Stomach (tissue), 9 donors: ENCODE results near the gene BTBD17. TPM values are rescaled to one million over a fixed set of nuclear protein-coding genes. Genes with fewer than 3 reads are reported as not detected.

Source experiments
- DNase-seq, 2 donors: peaks; one replicate each; pipeline versions ENCODE4 v3.0.0 to v3.0.0-alpha.2; 2013 to 2019
- H3K27ac ChIP-seq, 5 donors: fragments of 200-600 bp in 4 of 5; sonication (generic) in 4 of 5; one replicate each; pipeline ENCODE4 v1.5.1; 2013 to 2019; ENCODE audit warnings: mild to moderate bottlenecking in 1 of 5, moderate library complexity in 1 of 5
- H3K27me3 ChIP-seq, 3 donors: fragments of 200-600 bp; sonication (generic); one replicate each; pipeline ENCODE4 v1.5.1; 2017 to 2019; ENCODE audit warnings: mixed run types in 1 of 3
- H3K36me3 ChIP-seq, 4 donors: fragments of 200-600 bp; sonication (generic); 1 replicate in 3 of 4; 2 replicates in 1 of 4; pipeline ENCODE4 v1.5.1; 2016 to 2019
- H3K4me1 ChIP-seq, 4 donors: fragments of 200-600 bp; sonication (generic); one replicate each; pipeline ENCODE4 v1.5.1; 2016 to 2019
- H3K4me3 ChIP-seq, 4 donors: fragments of 200-600 bp; sonication (generic) in 3 of 4; one replicate each; pipeline ENCODE4 v1.5.1; 2016 to 2019; ENCODE audit warnings: mild to moderate bottlenecking in 1 of 4
- H3K9me3 ChIP-seq, 4 donors: fragments of 200-600 bp; sonication (generic); one replicate each; pipeline ENCODE4 v1.5.1; 2016 to 2019
- EP300 ChIP-seq: sonication (generic); formaldehyde crosslinking; IDR thresholded peaks from one replicate; pipeline ENCODE4 v1.6.1; 2017; ENCODE audit warnings: antibody characterized with exemption
- POLR2A ChIP-seq, 4 donors: fragments of 450-650 bp; IDR thresholded peaks; one replicate each; pipeline ENCODE4 v1.6.1; 2016; ENCODE audit warnings: antibody characterized with exemption in 4 of 4, control low read depth in 2 of 4, mild to moderate bottlenecking in 1 of 4, moderate library complexity in 1 of 4
- POLR2AphosphoS5 ChIP-seq, 3 donors: sonication (generic); formaldehyde crosslinking; IDR thresholded peaks; one replicate each; pipeline ENCODE4 v1.6.1; 2016; ENCODE audit warnings: antibody characterized with exemption in 3 of 3
- WGBS, 5 donors: extraction: QIAGEN DNeasy Blood & Tissue Kit in 3 of 5; methylation state at CpG; one replicate each; pipeline versions ENCODE4 v1.1.5 to v1.1.7; 2013 to 2018; 5-methylcytosine and 5-hydroxymethylcytosine counted together
- intact Hi-C: fragments of 100-400 bp; cut with DNase I; formaldehyde crosslinking; loops from one replicate; pipeline ENCODE4 v1.15.1; 2023; ENCODE audit warnings: low total_unique reads
- polyA plus RNA-seq, 3 donors: library from polyadenylated mRNA; stranded (reverse); fragments of 200-250 nt; gene quantifications; one replicate each; pipeline ENCODE4 v1.2.3, GENCODE V29; 2013
- total RNA-seq, 5 donors: library from RNA; depleted of rRNA; stranded (reverse); fragments of >200 nt; gene quantifications; one replicate each; pipeline versions ENCODE4 v1.1.0 to v1.2.3, GENCODE V29; 2014 to 2016
- TF ChIP-seq, protein P1 (sequence below), 7 experiments: fragments of 450-650 bp in 4 of 7; fragments of 200-600 bp in 3 of 7; sonication (generic) in 3 of 7; IDR thresholded peaks; one replicate each; pipeline ENCODE4 v1.5.1; 2016 to 2019; ENCODE audit warnings: antibody characterized with exemption in 7 of 7, control low read depth in 2 of 7, mild to moderate bottlenecking in 1 of 7
- donor health status: healthy with polysubstance abuse.
- donor health status: Bipolar disorder and iron deficiency.
- donor health status: healthy.

The BTBD17 gene
- total and polyA plus RNA-seq, 8 donors, result not detected

DNA sequence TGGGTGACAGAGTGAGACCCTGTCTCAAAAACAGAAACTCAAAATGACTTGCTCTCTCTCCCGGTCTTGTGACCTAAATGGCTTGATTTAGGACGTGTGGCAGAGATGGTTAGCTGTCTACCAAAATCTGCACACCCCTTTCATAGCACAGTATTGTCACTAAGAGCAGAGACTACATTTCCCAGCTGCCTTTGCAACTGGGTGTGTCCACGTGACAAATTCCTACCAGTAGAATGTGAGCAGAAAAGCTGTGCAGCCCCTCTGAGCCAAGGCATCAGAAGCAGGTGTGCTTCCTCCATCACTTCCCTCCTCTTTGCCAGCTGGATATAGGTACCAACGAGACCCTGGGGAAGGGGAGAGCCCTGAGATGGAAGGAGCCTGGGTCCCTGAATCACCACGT lies 31.2 kb upstream of the BTBD17 start:
- H3K4me3 ChIP-seq, result no peak overlapping the region
- intact Hi-C loops, result no loop called here
- WGBS, 5 donors, result 71 to 83% (median 74%) methylated on average over 5 of the region's 5 CpGs
- no peak for DNase-seq
- H3K27me3 ChIP-seq, result no peaks in the 10 kb centered on the region
- H3K9me3 ChIP-seq, result no peaks in the 10 kb centered on the region
- no peak overlapping the region for H3K27ac ChIP-seq
- H3K36me3 ChIP-seq, result no peaks in the 10 kb centered on the region
- peaks cover under 1 to 33% (median 17%) of the 10 kb centered on the region in 4 donors for H3K4me1 ChIP-seq
- TF ChIP-seq POLR2AphosphoS5 (IDR thresholded peaks at IDR 0.05) (no peak), EP300 (no peak), POLR2A (IDR thresholded peaks at IDR 0.05) (no peak)
- TF ChIP-seq, protein P1, sequence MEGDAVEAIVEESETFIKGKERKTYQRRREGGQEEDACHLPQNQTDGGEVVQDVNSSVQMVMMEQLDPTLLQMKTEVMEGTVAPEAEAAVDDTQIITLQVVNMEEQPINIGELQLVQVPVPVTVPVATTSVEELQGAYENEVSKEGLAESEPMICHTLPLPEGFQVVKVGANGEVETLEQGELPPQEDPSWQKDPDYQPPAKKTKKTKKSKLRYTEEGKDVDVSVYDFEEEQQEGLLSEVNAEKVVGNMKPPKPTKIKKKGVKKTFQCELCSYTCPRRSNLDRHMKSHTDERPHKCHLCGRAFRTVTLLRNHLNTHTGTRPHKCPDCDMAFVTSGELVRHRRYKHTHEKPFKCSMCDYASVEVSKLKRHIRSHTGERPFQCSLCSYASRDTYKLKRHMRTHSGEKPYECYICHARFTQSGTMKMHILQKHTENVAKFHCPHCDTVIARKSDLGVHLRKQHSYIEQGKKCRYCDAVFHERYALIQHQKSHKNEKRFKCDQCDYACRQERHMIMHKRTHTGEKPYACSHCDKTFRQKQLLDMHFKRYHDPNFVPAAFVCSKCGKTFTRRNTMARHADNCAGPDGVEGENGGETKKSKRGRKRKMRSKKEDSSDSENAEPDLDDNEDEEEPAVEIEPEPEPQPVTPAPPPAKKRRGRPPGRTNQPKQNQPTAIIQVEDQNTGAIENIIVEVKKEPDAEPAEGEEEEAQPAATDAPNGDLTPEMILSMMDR (IDR thresholded peaks at IDR 0.05), result no peak

DNA sequence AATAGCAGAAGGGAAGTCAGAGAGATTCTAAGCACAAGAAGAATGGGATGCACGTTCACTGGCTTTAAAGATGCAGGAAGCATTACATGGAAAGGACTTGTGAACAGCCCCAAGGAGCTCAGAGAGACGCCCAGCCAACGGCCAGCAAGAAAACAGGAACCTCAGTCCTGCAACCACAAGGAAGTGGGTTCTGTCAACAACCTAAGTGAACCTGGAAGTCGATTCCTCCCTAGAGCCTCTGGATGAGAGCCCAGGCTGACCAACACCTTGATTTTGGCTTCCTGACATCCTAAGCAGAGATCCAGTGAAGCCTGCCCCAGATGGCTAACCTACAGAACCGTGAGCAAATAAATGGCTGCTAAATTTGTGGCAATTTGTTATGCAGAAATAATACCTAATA lies 30.1 kb upstream of the BTBD17 start:
- no peak for TF ChIP-seq POLR2AphosphoS5 (IDR thresholded peaks at IDR 0.05)
- TF ChIP-seq EP300, result no peak
- WGBS, 5 donors, result 45 to 62% (median 53%) methylated on average over 5 of the region's 5 CpGs

DNA sequence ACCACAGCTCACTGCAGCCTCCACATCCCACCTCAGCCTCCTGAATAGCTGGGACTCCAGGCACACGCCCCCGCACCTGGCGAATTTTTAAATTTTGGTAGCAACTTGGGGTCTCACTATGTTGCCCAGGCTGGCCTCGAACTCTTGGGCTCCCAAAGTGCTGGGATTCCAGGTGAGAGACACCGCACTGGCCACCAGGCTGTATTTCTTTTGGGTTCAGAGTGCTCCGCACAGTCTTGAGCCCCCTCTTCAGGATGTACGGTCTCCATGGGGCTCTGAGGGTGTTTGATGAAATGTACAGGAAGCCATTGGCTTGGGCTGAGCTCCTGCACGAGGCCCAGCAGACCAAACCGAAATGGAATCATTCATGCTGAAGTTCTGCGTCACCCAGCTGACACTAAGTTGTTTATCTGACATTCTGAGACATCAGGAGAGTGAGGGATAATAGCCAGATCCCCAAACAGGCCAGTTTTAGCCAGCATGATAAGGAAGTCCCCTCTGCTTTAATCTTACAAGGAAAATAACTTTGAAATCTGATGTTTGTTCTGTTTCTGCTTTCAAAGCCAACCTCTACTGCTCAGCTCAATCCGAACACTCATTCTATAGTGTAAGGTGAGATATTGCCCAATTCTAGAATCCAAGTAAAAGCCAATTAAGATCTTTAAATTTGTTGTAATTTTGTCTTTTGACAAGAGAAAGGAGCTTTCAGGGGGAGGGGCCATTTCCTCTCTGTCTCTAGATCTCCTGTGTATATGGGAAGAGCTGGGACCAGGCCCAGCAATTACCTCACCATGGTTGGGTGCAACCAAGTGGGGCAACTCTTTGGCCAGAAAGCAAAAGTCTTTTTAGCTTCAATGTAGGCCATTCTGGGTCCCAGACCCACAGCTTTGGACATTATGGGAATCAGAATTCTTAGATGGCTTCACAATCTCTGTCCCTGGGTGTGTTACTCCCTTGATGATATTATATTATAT lies 29.3 kb upstream of the BTBD17 start:
- Histone ChIP-seq H3K36me3 (no peaks in the 10 kb centered on the region), H3K27me3 (no peaks in the 10 kb centered on the region), H3K9me3 (no peaks in the 10 kb centered on the region), H3K27ac (peak overlapping the region in 1 of 5 donors; percentile 44), H3K4me3 (no peak overlapping the region), H3K4me1 (peaks cover 7 to 42% (median 23%) of the 10 kb centered on the region in 4 donors)
- no peak for DNase-seq
- 72 to 82% (median 76%) methylated on average over 9 to 11 of the region's 11 CpGs for WGBS, 5 donors
- TF ChIP-seq POLR2A (IDR thresholded peaks at IDR 0.05) (no peak), POLR2AphosphoS5 (IDR thresholded peaks at IDR 0.05) (no peak), EP300 (no peak)
- TF ChIP-seq, protein P1 (IDR thresholded peaks at IDR 0.05), result no peak
- intact Hi-C loops, result no loop called here

More for the DNA sequence above, 30.1 kb upstream of the BTBD17 start:
- H3K4me3 ChIP-seq, result no peak overlapping the region
- H3K4me1 ChIP-seq, result peaks cover 7 to 42% (median 22%) of the 10 kb centered on the region in 4 donors
- H3K27ac ChIP-seq, result no peak overlapping the region
- H3K9me3 ChIP-seq, result no peaks in the 10 kb centered on the region
- H3K27me3 ChIP-seq, result no peaks in the 10 kb centered on the region
- DNase-seq, result peak in 1 of 2 donors; percentile 48
- no peaks in the 10 kb centered on the region for H3K36me3 ChIP-seq
- intact Hi-C loops, result no loop called here

DNA sequence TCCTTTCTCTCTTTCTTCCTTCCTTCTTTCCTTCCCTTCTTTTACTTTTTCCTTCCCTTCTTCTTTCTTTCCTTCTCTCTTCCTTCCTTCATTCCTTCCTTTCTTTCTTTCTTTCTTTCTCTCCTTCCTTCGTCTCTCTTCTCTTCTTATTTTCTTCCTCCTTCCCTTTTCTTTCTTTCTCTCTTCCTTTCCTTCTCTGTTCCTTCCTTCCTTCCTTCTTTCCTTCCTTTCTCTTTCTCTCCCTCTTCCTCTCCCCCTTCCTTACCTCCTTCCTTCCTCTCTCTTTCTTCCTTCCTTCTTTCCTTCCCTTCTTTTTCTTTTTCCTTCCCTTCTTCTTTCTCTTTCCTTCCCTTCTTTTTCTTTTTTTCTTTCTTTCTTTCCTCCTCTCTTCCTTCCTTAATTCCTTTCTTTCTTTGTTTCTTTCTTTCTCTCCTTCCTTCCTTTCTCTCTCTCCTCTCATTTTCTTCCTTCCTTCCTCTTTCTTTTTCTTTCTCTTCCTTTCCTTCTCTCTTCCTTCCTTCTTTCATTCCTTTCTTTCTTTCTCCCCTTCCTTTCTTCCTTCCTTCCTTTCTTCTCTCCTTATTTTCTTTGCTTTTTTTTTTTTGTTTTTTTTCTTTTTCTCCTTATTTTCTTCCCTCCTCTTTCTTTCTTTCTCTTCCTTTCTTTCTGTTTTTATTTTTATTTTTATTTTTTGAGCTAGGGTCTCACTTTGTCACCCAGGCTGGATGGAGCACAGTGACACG lies 28.4 kb upstream of the BTBD17 start:
- Histone ChIP-seq H3K9me3 (no peaks in the 10 kb centered on the region), H3K36me3 (no peaks in the 10 kb centered on the region), H3K27me3 (no peaks in the 10 kb centered on the region), H3K4me3 (no peak overlapping the region), H3K4me1 (peaks cover 7 to 35% (median 22%) of the 10 kb centered on the region in 4 donors), H3K27ac (peak overlapping the region in 4 of 5 donors; percentile 6 to 43 (median 26))
- intact Hi-C loops, result no loop called here
- no peak for TF ChIP-seq EP300
- TF ChIP-seq POLR2AphosphoS5 (IDR thresholded peaks at IDR 0.05), result no peak
- TF ChIP-seq, protein P1 (IDR thresholded peaks at IDR 0.05), result no peak
- DNase-seq, result no peak
- 80 to 93% (median 87%) methylated on average over 2 of the region's 2 CpGs for WGBS, 5 donors
